HG02610 (cell line): ENCODE data around the gene DGAT2.
"Not testable (repeated sequence)": the region's sequence is repeated elsewhere in the genome, so short reads cannot be mapped to it uniquely, and the experiment has no call there.

Source experiments
- ATAC-seq: cut with Tn5 transposase; IDR thresholded peaks from one replicate; pipeline ENCODE4 v1.9.1; 2021; ENCODE audit warnings: mild to moderate bottlenecking, moderate library complexity; ENCODE audit not compliant: unreplicated experiment

Gene DGAT2

DNA sequence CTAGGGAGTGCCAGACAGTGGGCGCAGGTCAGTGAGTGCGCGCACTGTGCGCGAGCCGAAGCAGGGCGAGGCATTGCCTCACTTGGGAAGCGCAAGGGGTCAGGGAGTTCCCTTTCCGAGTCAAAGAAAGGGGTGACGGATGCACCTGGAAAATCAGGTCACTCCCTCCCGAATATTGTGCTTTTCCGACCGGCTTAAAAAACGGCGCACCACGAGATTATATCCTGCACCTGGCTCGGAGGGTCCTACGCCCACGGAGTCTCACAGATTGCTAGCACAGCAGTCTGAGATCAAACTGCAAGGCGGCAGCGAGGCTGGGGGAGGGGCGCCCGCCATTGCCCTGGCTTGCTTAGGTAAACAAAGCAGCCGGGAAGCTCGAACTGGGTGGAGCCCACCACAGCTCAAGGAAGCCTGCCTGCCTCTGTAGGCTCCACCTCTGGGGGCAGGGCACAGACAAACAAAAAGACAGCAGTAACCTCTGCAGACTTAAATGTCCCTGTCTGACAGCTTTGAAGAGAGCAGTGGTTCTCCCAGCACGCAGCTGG, 19.8 kb upstream of the DGAT2 start:
- not testable (repeated sequence) for ATAC-seq

DNA sequence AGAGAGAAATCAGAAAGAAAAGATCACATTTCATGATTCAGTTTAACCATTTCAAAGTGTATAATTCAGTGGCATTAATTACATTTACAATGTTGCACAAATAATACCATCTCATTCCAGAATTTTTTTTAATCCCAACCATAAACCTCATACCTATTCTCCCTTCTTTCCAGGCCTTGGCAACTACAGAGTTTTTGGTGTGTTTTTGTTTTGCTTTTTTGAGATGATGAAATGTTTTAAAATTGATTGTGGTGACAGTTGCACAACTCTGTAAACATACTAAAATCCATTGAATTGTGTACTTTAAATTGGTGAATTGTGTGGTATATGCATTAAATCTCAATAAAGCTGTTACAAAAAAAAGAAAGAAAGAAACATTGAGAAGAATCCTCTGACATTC, 13.6 kb upstream of the DGAT2 start:
- not testable (repeated sequence) for ATAC-seq

DNA sequence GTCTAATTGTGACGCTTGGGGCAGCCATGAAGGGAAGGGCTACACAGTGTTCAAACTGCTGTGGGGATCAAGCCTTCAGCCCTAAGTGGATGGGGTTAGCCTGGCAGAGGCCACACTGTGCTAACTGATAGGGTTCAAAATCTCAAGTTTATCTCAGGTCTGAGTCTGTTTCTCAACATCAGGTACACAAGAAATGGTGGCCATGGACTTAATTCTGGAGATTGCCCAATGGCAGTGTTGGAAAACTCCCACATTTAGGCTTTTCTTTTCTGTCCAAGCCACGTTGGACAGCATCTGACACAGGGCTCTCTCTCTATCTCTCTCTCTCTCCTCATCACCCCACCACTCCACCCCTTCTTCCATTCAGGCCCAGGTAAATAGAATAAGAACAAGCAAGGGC, 10.9 kb upstream of the DGAT2 start:
- no peak for ATAC-seq

- no peak for ATAC-seq
Measured at GRCh38 chr11:75759832-75760231, 8.7 kb upstream of the DGAT2 start.

DNA sequence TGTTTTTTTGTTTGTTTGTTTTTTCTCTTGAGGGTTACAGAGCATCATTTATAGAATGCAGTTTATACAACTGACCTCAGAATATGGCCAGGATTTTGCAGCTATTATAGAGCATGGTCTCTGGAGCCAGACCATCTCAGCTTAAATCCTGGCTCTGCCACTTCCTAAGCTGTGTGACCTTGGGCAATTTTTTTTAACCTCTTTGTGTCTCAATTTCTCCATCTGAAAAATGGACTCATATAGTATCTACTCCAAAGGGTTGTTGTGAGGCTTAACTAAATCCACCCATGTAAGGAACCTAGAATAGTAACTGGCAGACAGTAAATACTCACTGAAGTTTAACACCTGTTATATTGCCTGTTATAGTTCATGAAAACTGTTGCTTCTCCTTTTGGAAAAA, 8.3 kb upstream of the DGAT2 start:
- ATAC-seq, result no peak

GRCh38 chr11:75760710-75761493, 7.7 kb upstream of the DGAT2 start:
- no peak for ATAC-seq

DNA sequence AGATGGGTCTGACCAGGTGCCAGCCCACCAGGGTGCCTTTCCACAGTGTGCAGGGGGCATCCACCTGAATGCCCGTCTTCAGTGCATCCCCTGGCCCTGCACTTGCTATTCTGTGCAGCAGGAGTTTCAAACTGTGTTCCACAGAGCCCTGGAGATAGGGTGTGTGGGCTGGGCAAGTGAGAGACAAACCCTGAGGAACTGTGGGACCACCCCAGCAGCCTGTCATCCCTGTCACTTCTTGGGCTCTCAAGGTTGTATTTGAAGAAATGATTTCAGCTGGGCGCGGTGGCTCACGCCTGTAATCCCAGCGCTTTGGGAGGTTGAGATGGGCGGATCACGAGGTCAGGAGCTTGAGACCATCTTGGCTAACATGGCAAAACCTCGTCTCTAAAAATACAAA, 6.4 kb upstream of the DGAT2 start:
- no peak for ATAC-seq

DNA sequence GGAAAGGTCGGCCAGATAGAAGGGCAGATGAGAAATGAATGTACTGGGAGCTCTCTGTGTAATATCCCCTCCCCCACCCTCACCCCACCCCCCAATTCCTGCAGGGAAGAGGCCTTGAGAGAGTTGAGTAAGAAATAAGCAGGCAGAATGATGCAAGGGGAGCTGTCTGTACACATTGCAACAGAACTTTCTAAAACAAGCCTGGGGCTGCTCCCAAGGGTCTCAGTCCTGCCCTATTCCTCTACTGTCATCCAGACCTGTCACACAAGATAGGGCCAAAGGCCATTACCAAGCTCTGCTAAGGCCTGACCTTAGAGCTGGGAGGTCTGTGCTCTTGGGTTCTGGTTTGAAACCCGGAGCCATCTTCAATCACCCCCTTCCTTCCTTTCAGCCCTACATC, 5.7 kb upstream of the DGAT2 start:
- no peak for ATAC-seq

DNA sequence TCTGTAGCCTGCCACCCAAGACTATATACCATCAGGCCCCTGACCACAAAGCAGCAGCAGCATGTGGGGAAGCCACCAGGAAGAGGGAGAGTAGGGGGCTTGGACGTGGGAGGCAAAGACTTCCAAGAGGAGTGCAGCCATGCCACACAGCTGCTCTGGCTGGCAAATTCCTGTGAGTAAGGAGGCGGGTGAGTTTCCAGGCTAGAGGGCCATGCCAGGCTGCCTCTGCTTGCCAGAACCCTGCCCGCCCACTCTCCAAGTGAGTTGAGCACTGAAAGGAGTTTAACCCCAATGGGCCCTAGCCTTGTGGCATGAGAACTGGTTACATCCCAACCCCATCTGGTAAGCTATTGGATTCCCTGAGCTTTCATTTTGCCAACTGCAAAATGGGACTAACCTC, 4.7 kb upstream of the DGAT2 start:
- ATAC-seq, result no peak

DNA sequence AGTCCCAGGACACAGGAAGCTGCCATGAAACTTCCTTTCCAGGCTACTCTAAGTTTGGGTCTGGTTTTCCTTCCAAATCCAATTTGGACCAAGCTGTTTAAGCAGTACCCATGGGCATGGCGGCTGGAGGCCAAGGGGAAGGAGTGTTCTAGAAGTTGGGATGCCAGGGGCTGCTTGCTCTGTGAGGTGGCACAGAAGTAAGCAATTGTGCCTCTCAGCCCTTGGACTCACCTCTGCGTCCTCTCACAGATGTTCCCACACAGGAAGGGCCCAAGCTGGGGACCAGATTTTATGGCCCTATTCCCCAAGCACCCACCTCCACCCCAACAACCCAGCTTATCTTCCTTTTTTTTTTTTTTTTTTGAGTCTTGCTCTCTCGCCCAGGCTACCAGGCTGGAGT, 3.5 kb upstream of the DGAT2 start:
- no peak for ATAC-seq

DNA sequence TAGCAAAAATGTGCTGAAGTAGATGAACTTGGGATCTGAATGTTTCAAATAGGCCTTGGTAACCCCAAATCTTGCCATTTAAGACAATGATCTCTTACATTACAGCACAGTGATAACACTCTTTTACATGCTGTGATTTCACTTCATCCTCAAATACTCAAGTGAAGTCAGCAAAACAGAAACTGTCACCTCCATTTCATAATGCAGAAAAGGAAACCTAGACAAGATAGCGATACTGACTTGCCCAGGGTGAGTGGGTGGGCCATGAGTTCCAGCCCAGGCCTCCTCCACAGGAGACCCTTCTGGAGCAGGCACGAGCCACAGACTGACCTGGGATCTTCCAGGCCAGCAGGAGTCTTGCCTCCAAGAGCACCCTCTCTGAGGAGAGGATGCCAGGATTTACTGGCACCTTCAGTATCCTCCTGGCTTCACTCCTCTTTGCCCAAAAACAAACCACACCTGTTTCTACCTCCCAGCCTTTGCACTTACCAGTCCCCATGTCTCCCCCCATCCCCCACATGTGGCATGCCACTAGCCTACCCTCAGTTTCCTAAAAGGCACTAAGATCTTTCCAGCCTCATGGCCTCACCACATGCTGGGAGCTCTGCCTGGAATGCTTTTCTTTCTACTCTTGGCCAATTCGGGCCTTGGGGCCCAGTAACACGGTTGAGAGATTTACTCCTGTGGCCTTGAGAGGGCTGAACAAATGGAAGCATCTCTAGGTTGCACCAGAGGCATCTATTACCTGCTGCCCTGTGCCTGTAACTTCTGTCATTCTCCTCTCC, 1.9 kb upstream of the DGAT2 start:
- no peak for ATAC-seq

DNA sequence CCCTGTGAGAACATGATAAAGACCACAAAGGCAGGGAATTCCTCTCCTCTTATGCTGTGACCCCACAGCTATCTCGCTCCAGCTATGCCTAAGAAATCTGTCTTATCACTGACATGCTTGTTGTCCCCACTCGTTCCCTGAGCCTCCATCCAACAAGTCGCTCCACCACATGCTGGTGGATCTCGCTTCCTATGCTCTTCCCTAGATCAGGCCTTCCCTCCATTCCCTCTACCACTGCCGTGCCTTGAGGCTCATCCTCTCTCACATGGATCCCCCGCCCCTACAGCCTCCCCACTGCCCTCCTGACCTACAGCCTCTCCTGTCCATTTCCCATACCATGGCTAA, 1.4 kb upstream of the DGAT2 start:
- no peak for ATAC-seq

GRCh38 chr11:75767793-75768111, 826 bp upstream of the DGAT2 start:
- ATAC-seq, result no peak

DNA sequence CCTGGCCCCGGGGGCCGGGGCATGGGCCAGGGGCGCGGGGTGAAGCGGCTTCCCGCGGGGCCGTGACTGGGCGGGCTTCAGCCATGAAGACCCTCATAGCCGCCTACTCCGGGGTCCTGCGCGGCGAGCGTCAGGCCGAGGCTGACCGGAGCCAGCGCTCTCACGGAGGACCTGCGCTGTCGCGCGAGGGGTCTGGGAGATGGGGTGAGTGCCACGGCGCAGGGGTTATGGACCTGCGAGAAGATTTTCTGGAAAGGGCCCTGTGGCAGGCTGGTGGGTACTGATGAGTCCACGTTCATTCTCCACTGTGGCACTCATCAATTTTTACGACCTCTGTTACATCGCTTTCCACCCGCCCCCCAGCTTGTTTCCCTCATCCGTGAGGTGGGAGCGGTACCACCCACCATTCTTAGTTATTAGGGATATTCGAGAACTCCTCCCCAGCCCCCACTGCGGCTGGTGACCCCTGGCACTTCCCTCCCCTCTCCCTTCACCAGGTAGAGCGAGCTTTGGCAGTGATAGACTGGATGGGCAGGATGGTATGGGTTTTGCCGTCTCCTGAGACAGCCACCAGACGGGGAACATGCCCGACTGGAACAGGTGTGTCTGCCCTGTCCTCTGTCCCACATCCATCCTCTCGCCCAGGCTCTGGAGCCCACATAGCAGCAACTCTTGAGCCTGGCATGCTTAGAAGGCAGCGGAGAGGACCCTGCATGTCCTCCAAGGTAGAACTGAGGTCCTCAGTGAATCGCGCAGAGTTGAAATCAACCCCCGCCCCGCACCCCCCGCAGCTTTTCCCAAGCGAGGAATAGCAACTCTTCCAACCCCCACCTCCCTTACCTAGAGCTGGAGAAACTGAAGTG, 562 bp downstream of the DGAT2 start:
- ATAC-seq, result no peak

GRCh38 chr11:75770102-75770501, 1.5 kb downstream of the DGAT2 start:
- ATAC-seq, result no peak

DNA sequence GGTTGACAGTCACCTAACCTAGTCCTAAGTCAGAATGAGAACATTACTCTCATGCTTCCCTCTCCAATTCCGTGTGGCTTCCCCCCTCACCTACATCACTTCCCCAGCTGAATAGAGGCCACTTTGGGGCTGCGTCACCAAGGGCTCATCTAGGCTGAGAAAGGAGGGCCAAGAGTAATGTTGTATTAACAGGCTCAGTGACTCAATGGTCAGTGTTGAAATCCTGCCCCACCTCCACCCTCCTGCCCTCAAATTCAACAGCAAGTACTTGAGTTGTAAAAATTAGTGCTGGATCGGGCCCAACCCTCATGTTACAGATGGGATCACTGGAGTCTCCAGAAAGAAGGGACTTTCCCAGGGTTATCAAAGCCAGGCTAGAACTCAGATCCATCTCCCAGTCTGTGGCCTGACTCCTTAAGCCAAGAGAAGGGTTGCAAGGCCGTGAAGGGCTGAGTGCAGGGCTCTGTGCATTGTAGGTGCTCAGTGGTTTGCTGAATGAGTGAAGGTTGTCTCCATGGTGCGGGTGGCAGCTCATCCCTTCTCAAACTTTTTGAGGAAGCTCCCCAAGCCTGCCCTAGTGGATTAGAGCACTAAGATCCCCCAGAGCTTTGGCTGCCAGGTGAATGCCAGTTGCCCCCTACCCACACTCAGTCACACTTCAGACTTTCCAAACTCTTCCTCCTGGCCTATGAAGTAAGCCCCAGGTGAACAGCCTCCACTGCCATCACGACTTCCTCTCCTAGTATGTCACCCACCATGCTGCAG, 3.2 kb downstream of the DGAT2 start:
- ATAC-seq, result no peak

- peak; percentile 94 for ATAC-seq
Measured at GRCh38 chr11:75773595-75774353, 5.2 kb downstream of the DGAT2 start.

DNA sequence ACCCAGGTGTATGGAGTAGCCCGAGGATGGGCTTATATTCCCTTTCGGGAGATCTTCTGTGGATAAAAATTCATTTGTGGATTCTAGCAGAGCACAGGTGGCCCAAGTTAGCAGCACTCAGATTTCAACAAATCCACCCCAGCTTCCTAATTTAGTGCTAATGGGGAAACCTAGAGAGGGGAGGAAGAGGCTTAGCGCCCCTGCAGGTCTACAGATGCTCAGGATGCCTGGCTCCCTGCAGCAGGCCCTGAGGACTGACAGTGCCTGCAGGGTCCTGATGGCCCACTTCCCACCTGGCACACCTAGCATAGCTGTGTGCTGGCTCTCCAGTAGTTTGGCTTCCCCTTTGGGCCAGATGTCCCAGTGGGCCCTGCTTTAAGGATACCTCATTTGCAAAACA, 6.5 kb downstream of the DGAT2 start:
- ATAC-seq, result no peak

DNA sequence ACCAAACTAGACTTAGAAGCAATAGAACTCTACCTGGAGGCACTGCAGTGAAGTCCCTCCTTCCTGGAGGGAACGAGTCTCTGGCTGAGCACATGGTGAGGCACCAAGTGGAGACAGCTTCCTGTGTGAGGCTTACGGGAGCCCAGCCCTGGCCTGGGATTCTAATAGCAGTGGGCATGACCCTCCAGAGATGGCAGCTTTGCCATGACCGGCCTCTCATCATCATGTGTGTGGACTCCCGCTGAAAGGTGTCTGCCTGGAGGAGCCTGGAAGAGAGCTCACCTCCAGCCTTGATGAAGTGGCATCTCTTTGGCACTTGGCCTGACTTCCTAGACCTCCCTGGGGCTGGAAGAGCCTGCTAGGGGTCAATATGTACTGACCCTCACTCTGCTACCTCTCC, 8.0 kb downstream of the DGAT2 start:
- no peak for ATAC-seq
